HL-60 (cell line): Measurements from ENCODE around the gene CSF1.
A peak's percentile ranks its signal among the peaks of the same experiment; 100 is the strongest.

Source experiments
- DNase-seq, 2 experiments: peaks; one replicate each; pipeline ENCODE4 v3.0.0-alpha.2; 2010 to 2020; ENCODE audit warnings: low read depth in 1 of 2, low spot score in 1 of 2
- H3K27ac ChIP-seq: fragments of 250-450 bp; sonication (Bioruptor Pico); replicated peaks from 2 replicates; pipeline ENCODE4 v1.5.1; 2020; ENCODE audit warnings: mild to moderate bottlenecking, moderate library complexity
- H3K27me3 ChIP-seq: fragments of 250-450 bp; sonication (Bioruptor Pico); 2 replicates; pipeline ENCODE4 v1.5.1; 2021; ENCODE audit warnings: mild to moderate bottlenecking, moderate library complexity; ENCODE audit not compliant: insufficient read depth, poor library complexity, severe bottlenecking
- H3K4me3 ChIP-seq: replicated peaks from 2 replicates; pipeline ENCODE4 v1.5.1; 2011; ENCODE audit warnings: mild to moderate bottlenecking, control low read depth, low read length; ENCODE audit not compliant: insufficient read depth
- GABPA ChIP-seq: IDR thresholded peaks from 2 replicates; pipeline ENCODE4 v1.6.1; 2012; ENCODE audit warnings: low read depth
- POLR2AphosphoS5 ChIP-seq: IDR thresholded peaks from 2 replicates; pipeline ENCODE4 v1.6.1; 2012; ENCODE audit warnings: low read depth
- SPI1 ChIP-seq: IDR thresholded peaks from 2 replicates; pipeline ENCODE4 v1.6.1; 2012; ENCODE audit warnings: low read depth, mild to moderate bottlenecking, borderline replicate concordance
- TF ChIP-seq, protein P1 (sequence below): IDR thresholded peaks from 2 replicates; pipeline ENCODE4 v1.6.1; 2012; ENCODE audit warnings: low read depth; ENCODE audit not compliant: insufficient replicate concordance
- TF ChIP-seq, protein P2 (sequence below): IDR thresholded peaks from one replicate; pipeline ENCODE4 v1.5.1; 2011; ENCODE audit warnings: low read length, control low read depth, inconsistent platforms; ENCODE audit not compliant: insufficient read depth

CSF1 gene

DNA sequence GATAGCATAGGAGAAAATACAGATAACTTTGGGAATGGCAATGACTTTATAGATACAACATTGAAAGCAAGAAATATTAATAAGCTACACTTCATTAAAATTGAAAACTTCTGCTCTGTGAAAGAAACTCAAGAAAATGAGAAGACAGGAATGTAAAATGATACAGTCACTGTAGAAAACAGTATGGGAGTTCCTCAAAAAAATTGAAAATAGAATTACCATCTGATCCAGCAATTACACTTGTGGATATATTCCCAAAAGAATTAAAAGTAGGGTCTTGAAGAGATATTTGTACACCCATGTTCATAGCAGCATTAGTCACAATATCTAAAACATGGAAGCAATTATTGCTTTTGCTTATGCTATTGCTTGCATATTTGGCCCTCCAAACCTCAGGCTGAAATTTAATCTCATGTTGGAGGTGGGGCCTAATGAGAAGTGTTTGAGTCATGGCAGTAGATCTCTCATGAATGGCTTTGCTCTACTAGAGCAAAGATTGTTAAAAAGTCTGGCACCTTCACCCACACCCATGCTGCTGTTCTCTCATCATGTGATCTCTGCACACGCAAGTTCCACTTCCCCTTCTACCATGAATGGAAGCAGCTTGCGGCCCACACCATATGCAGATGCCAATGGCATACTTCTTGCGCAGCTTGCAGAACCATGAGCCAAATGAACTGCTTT is 58.6 kb downstream of the CSF1 start:
- peak in 1 of 2 experiments; percentile 33 for DNase-seq
- peak; percentile 59 for TF ChIP-seq SPI1
- TF ChIP-seq, protein P1, sequence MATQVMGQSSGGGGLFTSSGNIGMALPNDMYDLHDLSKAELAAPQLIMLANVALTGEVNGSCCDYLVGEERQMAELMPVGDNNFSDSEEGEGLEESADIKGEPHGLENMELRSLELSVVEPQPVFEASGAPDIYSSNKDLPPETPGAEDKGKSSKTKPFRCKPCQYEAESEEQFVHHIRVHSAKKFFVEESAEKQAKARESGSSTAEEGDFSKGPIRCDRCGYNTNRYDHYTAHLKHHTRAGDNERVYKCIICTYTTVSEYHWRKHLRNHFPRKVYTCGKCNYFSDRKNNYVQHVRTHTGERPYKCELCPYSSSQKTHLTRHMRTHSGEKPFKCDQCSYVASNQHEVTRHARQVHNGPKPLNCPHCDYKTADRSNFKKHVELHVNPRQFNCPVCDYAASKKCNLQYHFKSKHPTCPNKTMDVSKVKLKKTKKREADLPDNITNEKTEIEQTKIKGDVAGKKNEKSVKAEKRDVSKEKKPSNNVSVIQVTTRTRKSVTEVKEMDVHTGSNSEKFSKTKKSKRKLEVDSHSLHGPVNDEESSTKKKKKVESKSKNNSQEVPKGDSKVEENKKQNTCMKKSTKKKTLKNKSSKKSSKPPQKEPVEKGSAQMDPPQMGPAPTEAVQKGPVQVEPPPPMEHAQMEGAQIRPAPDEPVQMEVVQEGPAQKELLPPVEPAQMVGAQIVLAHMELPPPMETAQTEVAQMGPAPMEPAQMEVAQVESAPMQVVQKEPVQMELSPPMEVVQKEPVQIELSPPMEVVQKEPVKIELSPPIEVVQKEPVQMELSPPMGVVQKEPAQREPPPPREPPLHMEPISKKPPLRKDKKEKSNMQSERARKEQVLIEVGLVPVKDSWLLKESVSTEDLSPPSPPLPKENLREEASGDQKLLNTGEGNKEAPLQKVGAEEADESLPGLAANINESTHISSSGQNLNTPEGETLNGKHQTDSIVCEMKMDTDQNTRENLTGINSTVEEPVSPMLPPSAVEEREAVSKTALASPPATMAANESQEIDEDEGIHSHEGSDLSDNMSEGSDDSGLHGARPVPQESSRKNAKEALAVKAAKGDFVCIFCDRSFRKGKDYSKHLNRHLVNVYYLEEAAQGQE = no peak
- no peaks in the 10 kb centered on the region for H3K27me3 ChIP-seq
- H3K4me3 ChIP-seq = no peak overlapping the region
- no peak overlapping the region for H3K27ac ChIP-seq

DNA sequence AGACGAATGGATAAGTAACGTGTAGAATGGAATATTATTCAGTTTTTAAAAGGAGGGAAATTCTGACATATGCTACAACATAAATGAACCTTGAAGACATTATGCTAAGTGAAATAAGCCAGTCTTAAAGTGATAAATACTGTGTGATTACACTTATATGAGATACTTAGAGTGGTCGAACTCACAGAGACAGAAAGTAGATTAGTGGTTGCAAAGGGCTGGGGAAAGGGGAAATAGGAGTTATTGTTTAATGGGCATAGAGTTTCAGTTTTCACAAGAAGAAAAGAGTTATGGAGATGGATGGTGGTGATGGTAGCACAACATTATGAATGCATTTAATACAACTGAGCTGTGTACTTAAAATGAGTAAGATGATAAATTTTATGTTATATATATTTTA is 59.3 kb downstream of the CSF1 start:
- TF ChIP-seq, protein P1 = no peak
- TF ChIP-seq GABPA = no peak
- no peak for TF ChIP-seq POLR2AphosphoS5
- TF ChIP-seq, protein P2, sequence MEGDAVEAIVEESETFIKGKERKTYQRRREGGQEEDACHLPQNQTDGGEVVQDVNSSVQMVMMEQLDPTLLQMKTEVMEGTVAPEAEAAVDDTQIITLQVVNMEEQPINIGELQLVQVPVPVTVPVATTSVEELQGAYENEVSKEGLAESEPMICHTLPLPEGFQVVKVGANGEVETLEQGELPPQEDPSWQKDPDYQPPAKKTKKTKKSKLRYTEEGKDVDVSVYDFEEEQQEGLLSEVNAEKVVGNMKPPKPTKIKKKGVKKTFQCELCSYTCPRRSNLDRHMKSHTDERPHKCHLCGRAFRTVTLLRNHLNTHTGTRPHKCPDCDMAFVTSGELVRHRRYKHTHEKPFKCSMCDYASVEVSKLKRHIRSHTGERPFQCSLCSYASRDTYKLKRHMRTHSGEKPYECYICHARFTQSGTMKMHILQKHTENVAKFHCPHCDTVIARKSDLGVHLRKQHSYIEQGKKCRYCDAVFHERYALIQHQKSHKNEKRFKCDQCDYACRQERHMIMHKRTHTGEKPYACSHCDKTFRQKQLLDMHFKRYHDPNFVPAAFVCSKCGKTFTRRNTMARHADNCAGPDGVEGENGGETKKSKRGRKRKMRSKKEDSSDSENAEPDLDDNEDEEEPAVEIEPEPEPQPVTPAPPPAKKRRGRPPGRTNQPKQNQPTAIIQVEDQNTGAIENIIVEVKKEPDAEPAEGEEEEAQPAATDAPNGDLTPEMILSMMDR = no peak
- no peak for TF ChIP-seq SPI1
- no peak overlapping the region for H3K4me3 ChIP-seq
- no peak overlapping the region for H3K27ac ChIP-seq
- H3K27me3 ChIP-seq = no peaks in the 10 kb centered on the region
- no peak for DNase-seq

DNA sequence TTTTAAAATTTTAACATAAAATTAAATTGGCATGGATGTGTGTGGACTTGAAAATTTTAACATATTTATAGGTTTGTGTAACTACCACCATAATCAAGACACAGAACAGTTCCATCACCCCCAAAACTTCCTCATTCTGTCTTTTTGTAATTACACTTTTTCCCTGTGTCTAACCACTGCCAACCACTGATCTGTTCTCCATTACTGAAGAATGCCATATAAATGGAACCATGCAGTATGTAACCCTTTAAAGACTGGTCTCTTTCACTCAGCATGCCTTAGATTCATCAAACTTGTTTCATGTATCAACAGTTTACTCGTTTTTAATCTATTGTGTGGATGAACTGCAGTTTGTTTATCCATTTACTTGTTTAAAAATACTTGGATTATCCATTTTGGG is 60.9 kb downstream of the CSF1 start:
- TF ChIP-seq, protein P2 = no peak
- TF ChIP-seq POLR2AphosphoS5 = no peak
- TF ChIP-seq GABPA = no peak
- TF ChIP-seq SPI1 = no peak
- TF ChIP-seq, protein P1 = no peak
- H3K4me3 ChIP-seq = no peak overlapping the region
- H3K27me3 ChIP-seq = no peaks in the 10 kb centered on the region
- H3K27ac ChIP-seq = no peak overlapping the region
- DNase-seq = peak in 1 of 2 experiments; percentile 19
